OCI-M2 (cell line): Measurements from ENCODE around the gene KASH5.

Experiments
- DNase-seq: peaks from one replicate; lab custom pipeline; 2025; ENCODE audit not compliant: unreplicated experiment; lab: John Stamatoyannopoulos, UW

The KASH5 gene

GRCh38 chr19:49393881-49394280 is 5.8 kb downstream of the KASH5 start:
- no peak for DNase-seq

- no peak for DNase-seq
These were observed 7.7 kb downstream of the KASH5 start for GRCh38 chr19:49395581-49396407.

GRCh38 chr19:49396738-49397505 is 8.9 kb downstream of the KASH5 start:
- no peak for DNase-seq

- no peak for DNase-seq
These were observed 10.1 kb downstream of the KASH5 start for GRCh38 chr19:49398001-49398615.

GRCh38 chr19:49398931-49399330 is 10.9 kb downstream of the KASH5 start:
- no peak for DNase-seq

GRCh38 chr19:49400029-49400428 is 12.0 kb downstream of the KASH5 start:
- no peak for DNase-seq

- DNase-seq = peak; percentile 37
These were observed 15.5 kb downstream of the KASH5 start for GRCh38 chr19:49403404-49404187.

GRCh38 chr19:49407079-49407478 is 19.0 kb downstream of the KASH5 start:
- no peak for DNase-seq

GRCh38 chr19:49407482-49408015 is 19.5 kb downstream of the KASH5 start:
- no peak for DNase-seq

- DNase-seq = no peak
These were observed 20.9 kb downstream of the KASH5 start for GRCh38 chr19:49408816-49409440.

- no peak for DNase-seq
These were observed 21.5 kb downstream of the KASH5 start for GRCh38 chr19:49409441-49410029.

GRCh38 chr19:49411681-49412326 is 23.8 kb downstream of the KASH5 start:
- DNase-seq = no peak

- no peak for DNase-seq
These were observed 25.3 kb downstream of the KASH5 start for GRCh38 chr19:49413348-49413747.

GRCh38 chr19:49414256-49414655 is 26.2 kb downstream of the KASH5 start:
- no peak for DNase-seq

GRCh38 chr19:49415102-49415809 is 27.2 kb downstream of the KASH5 start:
- DNase-seq = no peak

GRCh38 chr19:49415810-49416200 is 27.8 kb downstream of the KASH5 start:
- no peak for DNase-seq

- no peak for DNase-seq
These were observed 29.0 kb downstream of the KASH5 start for GRCh38 chr19:49417088-49417487.

GRCh38 chr19:49418511-49418910 is 30.5 kb downstream of the KASH5 start:
- no peak for DNase-seq

GRCh38 chr19:49419173-49419572 is 31.1 kb downstream of the KASH5 start:
- DNase-seq = no peak
